K562 (cell line): ENCODE results near the gene APOBEC3A. TPM values are rescaled to one million over a fixed set of nuclear protein-coding genes. Genes with fewer than 3 reads are reported as not detected.

ENCODE experiments used
- BCOR ChIP-seq: fragments of 450-650 bp; IDR thresholded peaks from 2 replicates; pipeline ENCODE4 v1.6.1; 2016
- BHLHE40 ChIP-seq: IDR thresholded peaks from 2 replicates; pipeline ENCODE4 v1.6.1; 2011; ENCODE audit warnings: low read length, improper control_type of control experiment
- CTCF ChIP-seq, 3 experiments: IDR thresholded peaks in 2 of 3; conservative IDR thresholded peaks in 1 of 3; 2 replicates each; pipeline ENCODE4 v1.5.1; 2011 to 2012; ENCODE audit warnings: low read length in 3 of 3, mild to moderate bottlenecking in 3 of 3, control low read depth in 2 of 3, improper control_type of control experiment in 1 of 3, inconsistent platforms in 1 of 3, low read depth in 1 of 3, mixed read lengths in 1 of 3, moderate library complexity in 1 of 3; ENCODE audit not compliant: insufficient read depth in 2 of 3
- ETS2 ChIP-seq: IDR thresholded peaks from 2 replicates; pipeline ENCODE4 v1.6.1; 2016; ENCODE audit warnings: borderline replicate concordance, missing genetic modification characterization, mild to moderate bottlenecking, moderate library complexity, missing compliant biosample characterization; ENCODE audit not compliant: poor library complexity, severe bottlenecking
- HEY1 ChIP-seq: fragments of 250-450 bp; sonication (Bioruptor Pico); IDR thresholded peaks from 2 replicates; pipeline ENCODE4 v1.5.0; 2020; ENCODE audit warnings: mild to moderate bottlenecking, moderate library complexity, borderline replicate concordance
- HNRNPH1 ChIP-seq: fragments of 200-400 bp; formaldehyde crosslinking; optimal IDR thresholded peaks from 2 replicates; pipeline ENCODE3; 2017; ENCODE audit warnings: low read depth, mild to moderate bottlenecking, low read length, moderate library complexity
- JUND ChIP-seq, 2 experiments: IDR thresholded peaks; 2 replicates in 1 of 2; 3 replicates in 1 of 2; pipeline ENCODE4 v1.6.1; 2011; ENCODE audit warnings: borderline replicate concordance in 2 of 2, low read depth in 2 of 2, low read length in 2 of 2, improper control_type of control experiment in 1 of 2, missing biosample characterization in 1 of 2, missing genetic modification characterization in 1 of 2, missing genetic modification reagents in 1 of 2
- KAT7 ChIP-seq: sonication (generic); formaldehyde crosslinking; IDR thresholded peaks from 2 replicates; pipeline ENCODE4 v1.8.0; 2022; ENCODE audit warnings: missing genetic modification reagents, mild to moderate bottlenecking, borderline replicate concordance
- MCM3 ChIP-seq: fragments of 450-650 bp; IDR thresholded peaks from 2 replicates; pipeline ENCODE4 v1.6.1; 2016
- PCBP1 ChIP-seq: fragments of 200-400 bp; formaldehyde crosslinking; IDR thresholded peaks from 2 replicates; pipeline ENCODE4 v1.6.1; 2018; ENCODE audit warnings: mild to moderate bottlenecking, low read depth, low read length; ENCODE audit not compliant: poor library complexity, severe bottlenecking
- RBM22 ChIP-seq: fragments of 200-400 bp; formaldehyde crosslinking; IDR thresholded peaks from 2 replicates; pipeline ENCODE4 v1.6.1; 2018; ENCODE audit warnings: low read length, low read depth; ENCODE audit not compliant: poor library complexity, severe bottlenecking
- SMAD3 ChIP-seq: fragments of 450-650 bp; formaldehyde crosslinking; conservative IDR thresholded peaks from 2 replicates; pipeline ENCODE4 v1.4.0; 2020; ENCODE audit warnings: mild to moderate bottlenecking
- SP1 ChIP-seq: sonication (generic); formaldehyde crosslinking; IDR thresholded peaks from 2 replicates; pipeline ENCODE4 v1.8.1; 2022; ENCODE audit warnings: mild to moderate bottlenecking, missing genetic modification reagents
- THAP12 ChIP-seq: fragments of 250-450 bp; sonication (Bioruptor Pico); IDR thresholded peaks from 2 replicates; pipeline ENCODE4 v1.9.0; 2021; ENCODE audit warnings: mild to moderate bottlenecking, inconsistent platforms
- U2AF1 ChIP-seq: fragments of 200-400 bp; formaldehyde crosslinking; optimal IDR thresholded peaks from 2 replicates; pipeline ENCODE3; 2017; ENCODE audit warnings: mild to moderate bottlenecking, low read depth, low read length, moderate library complexity
- ZC3H4 ChIP-seq: sonication (generic); formaldehyde crosslinking; IDR thresholded peaks from 2 replicates; pipeline ENCODE4 v1.9.0; 2021; ENCODE audit warnings: missing genetic modification reagents, borderline replicate concordance
- ZKSCAN8 ChIP-seq: fragments of 200-800 bp; sonication (Bioruptor generic); IDR thresholded peaks from 2 replicates; pipeline ENCODE4 v1.6.1; 2016; ENCODE audit warnings: missing genetic modification characterization, missing compliant biosample characterization
- ZNF609 ChIP-seq: sonication (generic); formaldehyde crosslinking; IDR thresholded peaks from 2 replicates; pipeline ENCODE4 v1.8.1; 2023; ENCODE audit warnings: missing genetic modification reagents, mild to moderate bottlenecking, borderline replicate concordance
- polyA plus RNA-seq, 8 experiments: library from polyadenylated mRNA; depleted of rRNA in 4 of 8; stranded (reverse) in 5 of 8; unstranded in 3 of 8; fragments of >200 nt; fragmentation: Nextera tagmentation in 2 of 8; fragmentation: Illumina TruSeq in 1 of 8; extraction: Ambion mirVana in 2 of 8; extraction: Trizol in 1 of 8; gene quantifications; 2 replicates each; pipeline versions ENCODE4 v1.2.1 to v1.2.3, GENCODE V29; 2011 to 2014; ENCODE audit warnings: inconsistent platforms in 1 of 8, missing spikeins in 1 of 8
- total RNA-seq, 7 experiments: library from RNA; depleted of rRNA in 6 of 7; stranded (reverse); fragments of >200 nt in 6 of 7; fragmentation: Illumina TruSeq in 2 of 7; extraction: Trizol in 2 of 7; gene quantifications; 2 replicates each; pipeline versions ENCODE4 v1.2.1 to v1.2.3, GENCODE V29; 2011 to 2021; ENCODE audit warnings: low replicate concordance in 1 of 7

The APOBEC3A gene
- total and polyA plus RNA-seq, 9 of the 15 experiments (the other 6 are each of a cell fraction or from before 2014, with no cell fraction given) = 0.04 TPM; not detected in 8

GRCh38 chr22:38924347-38924952, 33.0 kb upstream of the APOBEC3A start (continued):
- no peak for TF ChIP-seq PCBP1
- no peak for TF ChIP-seq U2AF1
- no peak for TF ChIP-seq ZKSCAN8 (CRISPR knock-in tag)
- no peak for TF ChIP-seq MCM3
- TF ChIP-seq SMAD3 (CRISPR knock-in tag) = no peak
- no peak for TF ChIP-seq KAT7 (CRISPR knock-in tag)
- TF ChIP-seq ZNF609 (CRISPR knock-in tag) = no peak
- TF ChIP-seq HEY1 (CRISPR knock-in tag) = no peak
- no peak for TF ChIP-seq CTCF (IDR thresholded peaks at IDR 0.05 in 2 of 3, conservative IDR thresholded peaks at IDR 0.05 in 1 of 3; ENCODE audit: insufficient read depth in 2 of 3, low read depth in 1 of 3, low read length in 3 of 3)
- no peak for TF ChIP-seq HNRNPH1
- peak; percentile 75 for TF ChIP-seq BHLHE40
- TF ChIP-seq JUND (IDR thresholded peaks at IDR 0.05; ENCODE audit: borderline replicate concordance, low read depth, low read length) = peak; percentile 86
- TF ChIP-seq JUND (tag; IDR thresholded peaks at IDR 0.05; ENCODE audit: borderline replicate concordance, low read depth, low read length) = peak; percentile 80; the same call in 2 of the 3 replicates
- no peak for TF ChIP-seq ETS2 (tag)
- TF ChIP-seq SP1 (CRISPR knock-in tag) = no peak
- no peak for TF ChIP-seq RBM22
- TF ChIP-seq ZC3H4 (CRISPR knock-in tag) = no peak
- no peak for TF ChIP-seq THAP12
- no peak for TF ChIP-seq BCOR
